CD8-positive, alpha-beta memory T cell (primary cell): ENCODE data around the gene SRGAP2C. TPM values are rescaled to one million over a fixed set of nuclear protein-coding genes. Genes with fewer than 3 reads are reported as not detected.
"Not testable (repeated sequence)": the region's sequence is repeated elsewhere in the genome, so short reads cannot be mapped to it uniquely, and the experiment has no call there.

ENCODE experiments used
- CTCF ChIA-PET: fragments of 350-600 bp; sonication (Branson Sonifier 250); formaldehyde crosslinking; loops from one replicate; lab custom pipeline; 2021; ENCODE audit warnings: antibody characterized with exemption; lab: Charles Lee
- POLR2A ChIA-PET: fragments of 350-600 bp; sonication (Branson Sonifier 250); formaldehyde crosslinking; loops from one replicate; lab custom pipeline; 2021; ENCODE audit warnings: antibody characterized with exemption; lab: Charles Lee
- DNase-seq, 5 donors: peaks; one replicate each; pipeline versions ENCODE4 v3.0.0 to v3.0.0-alpha.2; 2020 to 2022; ENCODE audit warnings: mixed read lengths in 1 of 5
- H3K27ac ChIP-seq: one replicate; pipeline ENCODE4 v1.7.0; 2013; ENCODE audit warnings: low read depth, mild to moderate bottlenecking, low read length, moderate library complexity
- H3K27me3 ChIP-seq: 2 replicates; pipeline ENCODE4 v1.7.0; 2013; ENCODE audit warnings: low read length, mild to moderate bottlenecking; ENCODE audit not compliant: insufficient read depth, poor library complexity, severe bottlenecking
- H3K36me3 ChIP-seq: 2 replicates; pipeline ENCODE4 v1.7.0; 2013; ENCODE audit warnings: mild to moderate bottlenecking, low read length, moderate library complexity; ENCODE audit not compliant: insufficient read depth
- H3K4me1 ChIP-seq: 2 replicates; pipeline ENCODE4 v1.7.0; 2013; ENCODE audit warnings: mild to moderate bottlenecking, low read length, moderate library complexity; ENCODE audit not compliant: insufficient read depth
- H3K4me3 ChIP-seq: 2 replicates; pipeline ENCODE4 v1.7.0; 2013; ENCODE audit warnings: mild to moderate bottlenecking, low read length
- H3K9me3 ChIP-seq: 2 replicates; pipeline ENCODE4 v1.7.0; 2013; ENCODE audit warnings: mild to moderate bottlenecking, low read length
- H3K27ac Mint-ChIP-seq, 8 donors: one replicate each; pipeline ENCODE4 v1.8.0; 2020 to 2021; ENCODE audit warnings: mixed read lengths in 8 of 8, mild to moderate bottlenecking in 6 of 8, inconsistent platforms in 3 of 8, moderate library complexity in 3 of 8
- H3K27me3 Mint-ChIP-seq, 2 donors: one replicate each; pipeline ENCODE4 v1.8.0; 2020 to 2021; ENCODE audit warnings: mixed read lengths in 2 of 2, mild to moderate bottlenecking in 1 of 2, moderate library complexity in 1 of 2
- H3K36me3 Mint-ChIP-seq, 3 donors: one replicate each; pipeline ENCODE4 v1.8.0; 2020 to 2021; ENCODE audit warnings: mixed read lengths in 3 of 3, inconsistent platforms in 1 of 3, mild to moderate bottlenecking in 1 of 3
- H3K4me1 Mint-ChIP-seq, 3 donors: one replicate each; pipeline ENCODE4 v1.8.0; 2020 to 2021; ENCODE audit warnings: mixed read lengths in 3 of 3, inconsistent platforms in 1 of 3, mild to moderate bottlenecking in 1 of 3
- H3K4me3 Mint-ChIP-seq, 7 donors: one replicate each; pipeline ENCODE4 v1.8.0; 2020 to 2021; ENCODE audit warnings: mixed read lengths in 7 of 7, mild to moderate bottlenecking in 6 of 7, moderate library complexity in 4 of 7, inconsistent platforms in 2 of 7
- H3K9me3 Mint-ChIP-seq, 5 donors: one replicate each; pipeline ENCODE4 v1.8.0; 2020 to 2022; ENCODE audit warnings: mixed read lengths in 5 of 5, mild to moderate bottlenecking in 3 of 5, moderate library complexity in 2 of 5, inconsistent platforms in 1 of 5
- polyA plus RNA-seq: library from polyadenylated mRNA; unstranded; fragments of 300-500 nt; fragmentation: Illumina TruSeq; gene quantifications from one replicate; pipeline ENCODE4 v1.2.3, GENCODE V29; 2021
- total RNA-seq, 2 experiments: library from RNA; stranded (reverse); gene quantifications; one replicate each; pipeline ENCODE4 v1.2.3, GENCODE V29; 2021

SRGAP2C gene
- total and polyA plus RNA-seq, 3 experiments from 2014 or later = 2.5 to 18.1 (median 17.1) TPM

DNA sequence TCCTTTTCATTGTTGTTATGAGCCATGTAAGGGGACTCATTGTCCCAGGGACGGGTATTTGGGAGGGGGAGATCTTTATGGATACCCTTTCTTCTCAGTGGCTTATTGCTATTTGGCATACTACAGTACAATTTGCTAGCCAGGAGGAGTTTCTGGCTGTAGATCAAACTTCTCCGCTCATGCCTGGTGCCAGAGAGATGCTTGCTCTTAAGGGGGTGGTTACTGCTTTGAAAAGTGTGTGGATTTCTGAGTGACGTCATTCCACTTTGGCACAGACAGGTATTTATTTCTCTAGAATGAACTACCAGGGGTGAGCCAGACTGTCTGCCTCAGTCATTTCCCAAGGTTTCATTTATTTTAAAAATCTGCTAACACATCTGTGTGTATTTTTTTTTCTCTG, 131.3 kb downstream of the SRGAP2C start:
- H3K27ac Mint-ChIP-seq, H3K9me3 Mint-ChIP-seq, H3K36me3 Mint-ChIP-seq, H3K27me3 Mint-ChIP-seq, H3K4me3 Mint-ChIP-seq, H3K9me3 ChIP-seq, H3K4me1 Mint-ChIP-seq, H3K36me3 ChIP-seq, CTCF ChIA-PET, H3K4me1 ChIP-seq, POLR2A ChIA-PET, H3K27ac ChIP-seq, H3K4me3 ChIP-seq, H3K27me3 ChIP-seq, DNase-seq: not testable (repeated sequence)

- H3K4me3 ChIP-seq, H3K27ac ChIP-seq, H3K36me3 Mint-ChIP-seq, DNase-seq, H3K27ac Mint-ChIP-seq, H3K9me3 Mint-ChIP-seq, POLR2A ChIA-PET, H3K4me1 ChIP-seq, H3K9me3 ChIP-seq, H3K36me3 ChIP-seq, H3K27me3 Mint-ChIP-seq, H3K4me1 Mint-ChIP-seq, H3K4me3 Mint-ChIP-seq, H3K27me3 ChIP-seq, CTCF ChIA-PET: not testable (repeated sequence)
Observed at GRCh38 chr1:121317491-121318468, 133.0 kb downstream of the SRGAP2C start.

- H3K36me3 ChIP-seq, H3K36me3 Mint-ChIP-seq, H3K4me3 Mint-ChIP-seq, H3K27ac Mint-ChIP-seq, POLR2A ChIA-PET, H3K9me3 Mint-ChIP-seq, DNase-seq, H3K27me3 Mint-ChIP-seq, H3K4me3 ChIP-seq, H3K27ac ChIP-seq, H3K4me1 ChIP-seq, CTCF ChIA-PET, H3K9me3 ChIP-seq, H3K27me3 ChIP-seq, H3K4me1 Mint-ChIP-seq: not testable (repeated sequence)
Observed at GRCh38 chr1:121318687-121319086, 133.9 kb downstream of the SRGAP2C start.

DNA sequence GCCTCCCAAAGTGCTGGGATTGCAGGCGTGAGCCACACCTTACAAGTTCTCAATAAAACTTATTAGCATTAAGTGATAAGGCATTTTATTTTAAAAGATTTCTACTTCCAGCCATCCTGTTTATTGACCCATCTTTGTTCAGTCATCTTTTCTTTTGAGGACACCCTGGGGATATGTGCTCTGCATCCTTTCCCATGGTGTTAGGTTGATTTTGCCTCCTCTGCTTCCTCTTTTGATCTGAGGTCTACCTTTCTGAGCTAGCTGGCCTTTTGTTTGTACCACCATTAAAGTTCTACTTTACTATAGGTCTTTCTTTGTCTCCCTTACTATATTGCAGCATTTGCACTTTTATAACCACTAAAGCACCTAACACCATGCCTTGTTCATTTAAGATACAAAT, 136.9 kb downstream of the SRGAP2C start:
- H3K27ac Mint-ChIP-seq, H3K4me3 ChIP-seq, H3K36me3 Mint-ChIP-seq, POLR2A ChIA-PET, H3K4me3 Mint-ChIP-seq, H3K4me1 ChIP-seq, H3K27me3 Mint-ChIP-seq, H3K9me3 Mint-ChIP-seq, H3K27me3 ChIP-seq, CTCF ChIA-PET, H3K27ac ChIP-seq, H3K9me3 ChIP-seq, H3K4me1 Mint-ChIP-seq, DNase-seq, H3K36me3 ChIP-seq: not testable (repeated sequence)

DNA sequence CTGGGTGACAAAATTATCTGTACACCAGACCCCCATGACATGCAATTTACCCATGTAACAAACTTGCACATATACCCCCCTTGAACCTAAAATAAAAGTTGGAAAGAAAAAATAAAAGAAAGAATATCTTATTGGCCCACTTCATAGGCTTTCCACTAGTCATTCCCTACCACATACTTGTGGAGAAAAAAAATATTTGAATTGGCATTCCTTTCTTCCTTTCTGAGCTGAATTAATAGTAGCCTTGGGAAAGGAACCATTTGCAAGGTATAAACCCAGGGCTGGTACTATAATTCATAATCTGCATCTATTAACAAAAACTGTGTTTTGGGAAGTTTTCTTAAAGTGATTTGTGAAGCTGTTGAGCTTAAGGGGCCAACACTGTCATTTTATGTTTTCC, 140.0 kb downstream of the SRGAP2C start:
- H3K9me3 Mint-ChIP-seq, H3K4me3 Mint-ChIP-seq, H3K36me3 Mint-ChIP-seq, DNase-seq, H3K36me3 ChIP-seq, CTCF ChIA-PET, H3K27me3 Mint-ChIP-seq, H3K4me1 ChIP-seq, H3K4me3 ChIP-seq, H3K4me1 Mint-ChIP-seq, H3K27me3 ChIP-seq, H3K9me3 ChIP-seq, POLR2A ChIA-PET, H3K27ac ChIP-seq, H3K27ac Mint-ChIP-seq: not testable (repeated sequence)

DNA sequence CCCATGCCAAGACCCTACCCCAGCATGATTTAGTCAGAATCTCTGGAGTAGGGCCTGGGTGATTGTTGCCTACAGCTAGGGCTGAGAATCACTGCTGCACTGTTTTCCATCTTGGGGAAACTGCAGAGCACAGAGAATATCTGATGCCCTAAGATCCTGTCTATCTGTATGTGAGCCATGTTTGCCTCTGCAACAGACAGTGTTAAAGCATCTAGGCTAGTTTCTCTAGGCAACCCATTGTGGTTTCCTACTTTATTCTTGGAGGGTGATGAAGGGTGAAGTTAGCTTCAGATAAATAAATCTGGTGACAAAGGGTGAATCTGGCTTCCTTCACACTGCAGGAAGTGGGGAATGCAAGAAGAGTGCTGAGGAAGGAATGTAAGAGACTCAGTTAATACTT, 147.4 kb downstream of the SRGAP2C start:
- H3K27ac ChIP-seq, H3K4me1 Mint-ChIP-seq, H3K36me3 Mint-ChIP-seq, H3K27ac Mint-ChIP-seq, H3K4me3 Mint-ChIP-seq, H3K4me1 ChIP-seq, H3K4me3 ChIP-seq, CTCF ChIA-PET, H3K27me3 ChIP-seq, POLR2A ChIA-PET, H3K9me3 Mint-ChIP-seq, H3K36me3 ChIP-seq, H3K9me3 ChIP-seq, H3K27me3 Mint-ChIP-seq, DNase-seq: not testable (repeated sequence)

GRCh38 chr1:121332599-121333562, 148.1 kb downstream of the SRGAP2C start:
- H3K4me3 Mint-ChIP-seq, POLR2A ChIA-PET, H3K9me3 Mint-ChIP-seq, H3K36me3 ChIP-seq, H3K27me3 Mint-ChIP-seq, H3K4me1 ChIP-seq, H3K4me1 Mint-ChIP-seq, H3K27ac Mint-ChIP-seq, H3K36me3 Mint-ChIP-seq, H3K4me3 ChIP-seq, CTCF ChIA-PET, H3K9me3 ChIP-seq, DNase-seq, H3K27me3 ChIP-seq, H3K27ac ChIP-seq: not testable (repeated sequence)

GRCh38 chr1:121337958-121338357, 153.2 kb downstream of the SRGAP2C start:
- H3K4me3 ChIP-seq, H3K27me3 ChIP-seq, DNase-seq, CTCF ChIA-PET, H3K4me3 Mint-ChIP-seq, H3K36me3 Mint-ChIP-seq, H3K27me3 Mint-ChIP-seq, H3K9me3 ChIP-seq, POLR2A ChIA-PET, H3K4me1 ChIP-seq, H3K27ac ChIP-seq, H3K9me3 Mint-ChIP-seq, H3K27ac Mint-ChIP-seq, H3K4me1 Mint-ChIP-seq, H3K36me3 ChIP-seq: not testable (repeated sequence)
